Transverse colon (tissue), 4 donors: ENCODE data around the gene IRX6. TPM values are rescaled to one million over a fixed set of nuclear protein-coding genes. Genes with fewer than 3 reads are reported as not detected.

ENCODE experiments used
- DNase-seq: peaks from one replicate; pipeline ENCODE4 v3.0.0-alpha.2; 2019
- H3K27ac ChIP-seq, 4 donors: fragments of 200-600 bp; sonication (generic); 2 replicates each; pipeline ENCODE4 v1.5.1; 2016 to 2018; ENCODE audit warnings: inconsistent platforms in 4 of 4
- H3K27me3 ChIP-seq: fragments of 200-600 bp; sonication (generic); 2 replicates; pipeline ENCODE4 v1.5.1; 2017; ENCODE audit warnings: inconsistent platforms
- H3K36me3 ChIP-seq, 4 donors: fragments of 200-600 bp; sonication (generic); 2 replicates each; pipeline ENCODE4 v1.5.1; 2017 to 2019; ENCODE audit warnings: inconsistent platforms in 4 of 4
- H3K4me1 ChIP-seq, 4 donors: fragments of 200-600 bp; sonication (generic); 2 replicates each; pipeline ENCODE4 v1.5.1; 2017 to 2020; ENCODE audit warnings: inconsistent platforms in 4 of 4
- H3K4me3 ChIP-seq, 4 donors: fragments of 200-600 bp; sonication (generic); 1 replicate in 1 of 4; 2 replicates in 3 of 4; pipeline versions ENCODE4 v1.5.1 to v1.6.1; 2017 to 2019; ENCODE audit warnings: inconsistent platforms in 4 of 4
- H3K9me3 ChIP-seq, 2 donors: fragments of 200-600 bp; sonication (generic); 2 replicates each; pipeline ENCODE4 v1.5.1; 2017 to 2019; ENCODE audit warnings: inconsistent platforms in 2 of 2
- CTCF ChIP-seq, 5 experiments: fragments of 200-600 bp in 3 of 5; fragments of 450-650 bp in 2 of 5; sonication (generic) in 3 of 5; IDR thresholded peaks; 1 replicate in 2 of 5; 2 replicates in 3 of 5; pipeline ENCODE4 v1.5.1; 2016 to 2017; ENCODE audit warnings: antibody characterized with exemption in 5 of 5, inconsistent platforms in 3 of 5, mild to moderate bottlenecking in 2 of 5, moderate library complexity in 1 of 5
- EP300 ChIP-seq: sonication (generic); formaldehyde crosslinking; IDR thresholded peaks from one replicate; pipeline ENCODE4 v1.6.1; 2017; ENCODE audit warnings: antibody characterized with exemption, low read depth
- POLR2A ChIP-seq: fragments of 450-650 bp; IDR thresholded peaks from one replicate; pipeline ENCODE4 v1.6.1; 2016; ENCODE audit warnings: antibody characterized with exemption, mild to moderate bottlenecking, moderate library complexity
- POLR2AphosphoS5 ChIP-seq, 3 donors: sonication (generic); formaldehyde crosslinking; IDR thresholded peaks; one replicate each; pipeline ENCODE4 v1.6.1; 2016; ENCODE audit warnings: antibody characterized with exemption in 3 of 3
- WGBS, 2 donors: methylation state at CpG; one replicate each; pipeline ENCODE4 v1.1.5; 2018; ENCODE audit warnings: low coverage in 1 of 2; 5-methylcytosine and 5-hydroxymethylcytosine counted together
- in situ Hi-C, 4 donors: fragments of 200-750 bp; cut with MboI; loops; one replicate each; pipeline versions ENCODE4 v1.15.0 to v1.15.1; 2017; ENCODE audit warnings: low sequenced_read_pairs in 3 of 4, low pct_ligation_motif_present in 1 of 4, low pct_unique_long_range_greater_than_20kb in 1 of 4
- intact Hi-C: fragments of 100-400 bp; cut with DNase I; formaldehyde crosslinking; loops from one replicate; pipeline ENCODE4 v1.15.1; 2023; ENCODE audit warnings: low total_unique reads
- total RNA-seq, 4 donors: library from RNA; depleted of rRNA; stranded (reverse); fragments of >200 nt; gene quantifications; one replicate each; pipeline ENCODE4 v1.1.0, GENCODE V29; 2016

Gene IRX6
- total RNA-seq, 4 donors from 2014 or later = 1.1 TPM; not detected in 3

- DNase-seq = no peak
- in situ Hi-C loops (no loop called here), intact Hi-C loops (no loop called here)
- H3K9me3 ChIP-seq = no peaks in the 10 kb centered on the region
- H3K27ac ChIP-seq = no peak overlapping the region
- H3K36me3 ChIP-seq = no peaks in the 10 kb centered on the region
- H3K27me3 ChIP-seq = peaks cover 18% of the 10 kb centered on the region
- H3K4me1 ChIP-seq = no peaks in the 10 kb centered on the region
- 60 to 77% methylated on average over 1 to 10 of the region's 10 CpGs for WGBS, 2 donors
- TF ChIP-seq EP300 (no peak), POLR2A (no peak), POLR2AphosphoS5 (IDR thresholded peaks at IDR 0.05) (no peak), CTCF (IDR thresholded peaks at IDR 0.05) (no peak)
- H3K4me3 ChIP-seq = no peak overlapping the region
These were observed 26.7 kb upstream of the IRX6 start for GRCh38 chr16:55297062-55297909.

GRCh38 chr16:55297910-55298479 lies 26.0 kb upstream of the IRX6 start:
- H3K4me3 ChIP-seq = no peak overlapping the region
- intact Hi-C loops (no loop called here), in situ Hi-C loops (no loop called here)
- WGBS, 2 donors = 0 to 34% methylated on average over 1 of the region's 1 CpG
- H3K9me3 ChIP-seq = no peaks in the 10 kb centered on the region
- H3K27me3 ChIP-seq = peaks cover 25% of the 10 kb centered on the region
- no peaks in the 10 kb centered on the region for H3K36me3 ChIP-seq
- TF ChIP-seq POLR2AphosphoS5 (IDR thresholded peaks at IDR 0.05) (no peak), EP300 (no peak)
- no peak for DNase-seq
- H3K27ac ChIP-seq = no peak overlapping the region
- no peaks in the 10 kb centered on the region for H3K4me1 ChIP-seq

- Histone ChIP-seq H3K4me3 (no peak overlapping the region), H3K27ac (no peak overlapping the region), H3K9me3 (no peaks in the 10 kb centered on the region), H3K27me3 (peaks cover 25% of the 10 kb centered on the region), H3K36me3 (no peaks in the 10 kb centered on the region), H3K4me1 (no peaks in the 10 kb centered on the region)
- in situ Hi-C loops = no loop called here
- no peak for DNase-seq
- intact Hi-C loops = no loop called here
- TF ChIP-seq CTCF (IDR thresholded peaks at IDR 0.05) (no peak), EP300 (no peak), POLR2AphosphoS5 (IDR thresholded peaks at IDR 0.05) (no peak), POLR2A (no peak)
- 35 to 50% methylated on average over 11 of the region's 11 CpGs for whole genome bisulfite sequencing, 2 donors
These were observed 22.5 kb upstream of the IRX6 start for GRCh38 chr16:55301385-55302008.

- Histone ChIP-seq H3K36me3 (no peaks in the 10 kb centered on the region), H3K27me3 (peaks cover 28% of the 10 kb centered on the region), H3K4me1 (no peaks in the 10 kb centered on the region), H3K4me3 (no peak overlapping the region), H3K9me3 (no peaks in the 10 kb centered on the region), H3K27ac (no peak overlapping the region)
- intact Hi-C loops = no loop called here
- in situ Hi-C loops = no loop called here
- TF ChIP-seq POLR2A = no peak
- TF ChIP-seq POLR2AphosphoS5 (IDR thresholded peaks at IDR 0.05) = no peak
- no peak for TF ChIP-seq CTCF (IDR thresholded peaks at IDR 0.05)
- TF ChIP-seq EP300 = no peak
- no peak for DNase-seq
- 51% methylated on average over 6 of the region's 6 CpGs; no CpG with 5 or more reads in 1 of the 2 donors for WGBS, 2 donors
These were observed 21.4 kb upstream of the IRX6 start for GRCh38 chr16:55302635-55303034.
